GM18519 (cell line): ENCODE results near the gene PRKAR2B.

ENCODE experiments used
- ATAC-seq: cut with Tn5 transposase; IDR thresholded peaks from one replicate; pipeline ENCODE4 v1.9.1; 2021; ENCODE audit warnings: mild to moderate bottlenecking, moderate library complexity; ENCODE audit not compliant: unreplicated experiment, low FRiP score

The PRKAR2B gene

GRCh38 chr7:107044347-107045194, at the start of gene PRKAR2B:
PRKAR2B (plus strand) TSS chr7:107044705; CDS start chr7:107044908, 203 bp downstream.
- ATAC-seq = peak; percentile 66

GRCh38 chr7:106994833-106995232, 49.7 kb upstream of the PRKAR2B start:
- ATAC-seq = no peak

DNA sequence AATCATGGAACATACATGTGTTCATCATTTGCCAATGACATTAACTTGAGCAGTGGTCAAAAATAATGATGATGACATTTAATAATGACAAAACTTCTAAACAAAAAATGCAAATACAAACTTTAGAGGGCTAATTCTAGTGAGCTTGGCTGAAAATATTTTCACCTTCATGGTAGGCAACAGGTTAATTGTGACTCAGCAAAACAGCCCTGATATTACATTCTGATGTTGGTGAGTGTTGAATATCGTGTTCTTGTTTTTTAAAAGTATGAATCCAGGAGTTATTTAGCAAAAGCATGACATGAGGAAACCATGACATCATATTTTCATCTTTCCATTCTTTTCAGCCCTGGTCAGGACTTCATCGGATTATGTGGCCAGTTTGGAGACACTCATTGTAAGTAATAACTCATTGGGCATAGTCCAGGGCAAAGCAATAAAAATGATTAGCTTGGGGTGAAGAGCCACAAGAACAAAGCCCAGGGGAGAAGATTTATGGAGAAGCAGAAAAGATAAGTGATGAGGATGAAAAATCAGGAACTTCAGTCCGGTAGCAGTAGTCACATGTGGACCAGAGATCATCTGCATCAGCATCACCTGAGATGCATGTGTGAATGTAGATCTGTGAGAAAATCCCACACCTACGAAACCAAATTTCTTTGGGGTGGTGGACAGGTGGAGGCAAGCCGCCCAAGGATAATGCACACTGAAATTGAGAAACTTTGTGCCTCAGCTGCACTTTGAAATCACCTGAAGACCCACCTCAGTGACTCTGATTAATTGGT, 46.8 kb upstream of the PRKAR2B start:
- ATAC-seq = no peak

DNA sequence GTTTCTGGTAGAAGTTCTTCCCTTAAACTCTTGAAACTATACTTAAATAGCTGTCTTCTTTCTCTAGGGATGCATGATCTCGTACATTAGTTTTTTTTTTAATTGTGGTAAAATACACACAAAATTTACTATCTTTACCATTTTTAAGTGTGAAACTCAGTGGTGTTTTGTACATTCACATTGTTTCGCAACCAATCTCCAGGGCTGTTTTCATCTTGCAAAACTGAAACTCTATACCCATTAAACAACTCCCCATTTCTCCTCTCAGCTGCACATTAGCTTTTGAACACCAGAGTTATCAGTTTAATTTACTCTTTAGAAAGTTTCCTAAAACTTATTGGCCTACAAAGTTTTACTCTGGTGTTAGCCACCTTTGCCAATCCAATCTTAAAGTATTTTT, 45.5 kb upstream of the PRKAR2B start:
- no peak for ATAC-seq

DNA sequence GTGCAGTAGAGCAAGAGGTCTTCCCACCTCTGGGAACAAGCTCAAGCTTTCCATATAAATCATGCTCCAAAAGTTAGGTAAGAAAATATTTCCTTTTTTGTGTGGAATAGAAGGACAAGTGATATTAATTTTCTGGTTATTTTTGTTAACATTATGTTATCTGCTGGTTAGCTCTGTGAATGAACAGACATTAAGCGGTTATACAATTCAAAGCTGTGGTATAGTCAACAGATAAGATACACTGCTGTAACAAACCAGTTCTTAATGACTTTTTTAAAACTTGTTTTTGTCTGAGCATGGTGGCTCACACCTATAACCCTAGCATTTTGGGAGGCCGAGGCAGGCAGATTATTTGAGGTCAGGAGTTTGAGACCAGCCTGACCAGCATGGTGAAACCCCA, 43.0 kb upstream of the PRKAR2B start:
- no peak for ATAC-seq

- ATAC-seq = no peak
Observed at GRCh38 chr7:107002126-107002525, 42.4 kb upstream of the PRKAR2B start.

GRCh38 chr7:107002529-107002998, 41.9 kb upstream of the PRKAR2B start:
- ATAC-seq = no peak

DNA sequence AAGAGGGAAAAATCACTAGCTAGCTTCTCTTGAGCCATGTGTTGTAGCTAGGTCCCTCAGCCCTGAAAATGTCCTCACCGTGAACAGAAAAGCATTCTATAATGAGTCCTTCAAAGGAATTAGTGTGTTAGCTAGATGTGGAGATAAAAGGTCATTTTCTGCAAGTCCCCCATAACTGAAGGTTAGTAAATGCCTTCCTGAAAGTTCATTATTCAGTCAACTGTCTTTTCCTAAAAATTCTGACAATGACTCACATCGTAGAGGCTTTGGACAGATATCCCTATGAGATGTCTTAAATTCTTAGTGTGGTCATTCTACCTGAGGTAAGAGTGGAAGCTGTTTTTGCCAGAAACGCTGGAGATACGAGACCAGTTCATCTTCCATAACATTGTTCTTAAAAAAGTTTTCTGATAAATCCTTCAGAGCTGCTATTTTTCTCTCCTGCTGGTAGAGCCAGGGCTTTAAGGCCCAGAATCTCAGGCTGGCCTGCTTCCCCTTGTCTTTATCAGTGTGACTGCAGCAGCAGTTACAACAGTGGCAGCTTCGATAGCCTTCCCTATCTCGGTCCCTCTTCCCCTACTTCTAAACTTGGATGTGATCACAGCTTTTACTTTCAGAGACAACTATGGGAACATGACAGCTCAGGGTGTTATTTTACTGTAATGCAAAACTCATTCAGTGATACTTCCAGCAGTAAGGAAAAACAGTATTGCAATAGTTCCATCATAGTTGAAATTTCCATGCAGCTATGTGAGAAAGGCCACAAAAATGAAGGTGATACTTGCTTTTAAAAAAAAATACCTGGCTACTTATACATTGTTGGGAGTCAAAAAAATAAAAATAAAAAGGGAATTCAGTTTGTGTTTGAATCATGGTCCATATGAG, 37.3 kb upstream of the PRKAR2B start:
- no peak for ATAC-seq

DNA sequence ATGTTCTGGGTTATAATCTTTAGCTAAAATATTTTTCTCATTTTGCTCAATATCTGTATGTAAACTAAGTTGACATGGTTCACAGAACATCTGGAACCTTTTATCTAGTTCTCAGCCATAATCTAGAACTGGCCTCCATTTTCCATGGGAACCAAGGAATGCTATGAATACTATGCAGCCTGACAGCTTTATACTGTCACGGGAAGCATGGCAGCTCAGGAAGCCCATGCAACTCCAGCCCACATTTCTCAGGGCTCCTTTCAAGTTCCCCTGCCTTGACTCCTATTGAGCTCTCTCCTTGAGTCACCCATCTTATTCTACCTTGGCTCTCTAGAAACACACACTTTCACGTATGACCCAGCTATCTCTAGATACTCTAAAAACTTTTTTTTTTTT, 36.6 kb upstream of the PRKAR2B start:
- ATAC-seq = no peak

DNA sequence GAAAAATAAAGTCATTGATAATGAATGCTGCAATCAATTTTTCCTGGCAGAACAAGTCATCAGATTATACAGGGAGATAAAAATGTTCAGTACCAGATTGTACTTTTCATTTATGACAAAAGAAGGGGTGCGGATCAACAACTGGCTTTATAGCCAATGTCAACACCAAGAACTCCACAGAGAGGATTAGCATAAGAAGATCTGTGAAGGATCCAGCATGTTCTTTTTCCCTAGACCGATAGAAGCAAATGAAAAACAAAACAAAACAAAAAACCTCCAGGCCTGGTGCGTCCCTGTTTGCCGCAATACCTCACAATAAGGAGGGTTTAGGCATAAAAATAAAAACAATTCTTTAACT, 34.7 kb upstream of the PRKAR2B start:
- ATAC-seq = no peak

DNA sequence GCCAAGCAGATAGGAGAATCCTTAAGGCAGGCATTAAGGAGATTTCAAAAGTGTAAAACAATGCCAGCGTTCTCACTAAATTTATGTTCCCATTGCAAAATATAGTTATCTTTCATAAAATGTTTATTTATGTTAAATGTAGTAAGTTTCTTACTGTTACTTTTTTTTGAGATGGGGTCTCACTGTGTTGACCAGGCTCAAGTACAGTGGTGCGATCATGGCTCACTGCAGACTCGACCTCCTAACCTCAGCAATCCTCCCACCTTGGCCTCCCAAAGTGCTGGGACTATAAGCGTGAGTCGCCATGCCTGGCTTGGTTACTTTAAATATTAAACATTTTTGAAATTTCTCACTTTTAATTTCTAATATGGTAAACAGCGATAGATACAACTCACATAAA, 31.8 kb upstream of the PRKAR2B start:
- ATAC-seq = no peak

- ATAC-seq = no peak
Observed at GRCh38 chr7:107014387-107015023, 30.0 kb upstream of the PRKAR2B start.

DNA sequence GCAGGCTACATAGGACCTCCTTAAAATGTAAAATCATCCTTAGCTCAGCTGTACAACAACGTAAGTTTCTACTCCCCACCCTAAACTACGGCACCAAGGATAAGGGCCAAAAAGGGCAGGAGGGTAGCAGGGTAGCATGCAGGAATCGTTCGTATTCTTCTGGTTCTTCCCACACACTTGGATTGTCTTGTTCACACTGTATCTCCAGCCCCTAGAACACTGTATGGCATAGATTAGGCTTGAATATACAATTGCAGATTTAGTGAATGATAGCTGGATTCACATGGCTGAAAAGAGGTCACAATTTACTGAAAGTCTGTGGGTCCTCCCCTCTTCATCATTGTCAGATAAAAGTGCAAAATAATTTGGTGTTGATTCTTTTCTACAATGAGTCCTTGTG, 28.2 kb upstream of the PRKAR2B start:
- ATAC-seq = no peak

DNA sequence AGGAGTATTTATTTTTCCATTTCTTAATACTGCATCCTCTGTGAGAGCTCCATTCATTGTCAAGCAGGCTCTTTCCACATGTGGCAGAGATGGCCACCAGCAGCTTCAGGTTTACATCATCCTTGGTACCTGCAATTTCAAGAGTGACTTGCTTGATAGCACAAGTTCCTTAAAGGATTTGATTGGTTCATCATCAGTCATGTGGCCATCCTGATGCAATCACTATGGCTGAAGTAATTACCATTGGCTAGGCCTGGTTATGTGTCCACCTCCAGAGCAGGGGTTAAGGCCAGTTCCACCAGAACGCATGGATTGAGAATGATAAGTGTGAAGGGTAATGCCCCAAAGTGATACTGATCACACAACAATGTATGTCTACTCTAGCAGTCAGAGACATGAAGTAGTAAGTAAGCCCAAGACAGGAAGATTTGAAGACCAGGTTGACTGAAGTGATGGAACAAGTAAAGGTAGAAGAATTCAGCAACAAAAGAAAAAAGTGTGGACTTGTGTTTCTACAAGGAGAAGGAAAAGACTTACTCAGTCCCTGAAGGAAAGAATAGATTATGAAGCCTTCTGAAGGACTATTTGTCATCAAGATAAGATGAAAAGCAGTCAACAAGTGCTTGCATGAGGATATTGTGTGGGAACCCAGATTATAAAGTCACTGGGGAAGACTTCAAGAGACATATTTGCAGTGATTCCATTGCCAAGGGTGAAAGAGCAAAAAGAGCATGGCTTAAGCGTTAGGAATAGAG, 26.4 kb upstream of the PRKAR2B start:
- ATAC-seq = no peak

DNA sequence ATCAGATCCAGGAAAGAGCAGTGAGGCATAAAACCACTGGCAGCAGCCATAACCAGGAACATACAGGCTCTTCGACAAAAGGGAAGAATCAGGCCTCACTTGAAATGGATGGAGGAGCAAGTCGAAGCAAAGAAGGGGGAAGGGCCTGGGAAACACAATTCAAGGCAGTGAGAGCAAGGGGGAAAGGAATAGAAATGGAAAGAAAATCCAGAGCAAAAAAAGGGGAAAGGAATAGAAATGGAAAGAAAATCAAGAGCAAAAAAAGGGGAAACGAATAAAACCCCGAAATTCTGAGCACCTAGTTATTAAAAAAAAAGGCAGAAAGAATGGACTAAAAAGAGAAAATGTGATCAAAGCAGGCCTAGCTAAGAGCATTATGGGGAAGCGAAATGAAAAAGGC, 24.1 kb upstream of the PRKAR2B start:
- no peak for ATAC-seq

GRCh38 chr7:107021600-107021999, 22.9 kb upstream of the PRKAR2B start:
- ATAC-seq = no peak

- no peak for ATAC-seq
Observed at GRCh38 chr7:107023522-107024151, 20.9 kb upstream of the PRKAR2B start.

DNA sequence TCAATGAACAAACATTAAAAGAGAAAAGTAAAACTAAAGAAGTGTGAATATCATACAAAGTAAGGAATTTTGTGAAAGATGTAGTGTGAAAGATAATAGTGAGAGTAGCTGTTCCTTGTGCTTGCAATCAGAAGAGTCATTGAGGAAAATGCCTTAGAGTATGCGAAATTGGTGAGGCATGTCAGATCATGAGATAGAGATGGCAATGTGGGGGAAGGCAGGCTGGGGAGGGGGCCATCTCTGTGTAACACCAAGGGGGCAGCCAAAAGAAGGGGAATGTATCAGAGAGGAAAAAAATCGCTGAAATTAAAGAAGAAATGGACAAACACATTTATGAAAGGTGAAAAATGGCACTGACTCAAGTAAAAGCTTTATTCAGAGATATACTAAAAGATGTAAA, 19.6 kb upstream of the PRKAR2B start:
- no peak for ATAC-seq

- no peak for ATAC-seq
Observed at GRCh38 chr7:107025449-107026103, 18.9 kb upstream of the PRKAR2B start.
